ENCODE data around the gene TASOR2. TPM values are rescaled to one million over a fixed set of nuclear protein-coding genes. Genes with fewer than 3 reads are reported as not detected.
A peak's percentile ranks its signal among the peaks of the same experiment; 100 is the strongest.

Gene TASOR2
- total RNA-seq, 1 donor from 2014 or later = 110 TPM

DNA sequence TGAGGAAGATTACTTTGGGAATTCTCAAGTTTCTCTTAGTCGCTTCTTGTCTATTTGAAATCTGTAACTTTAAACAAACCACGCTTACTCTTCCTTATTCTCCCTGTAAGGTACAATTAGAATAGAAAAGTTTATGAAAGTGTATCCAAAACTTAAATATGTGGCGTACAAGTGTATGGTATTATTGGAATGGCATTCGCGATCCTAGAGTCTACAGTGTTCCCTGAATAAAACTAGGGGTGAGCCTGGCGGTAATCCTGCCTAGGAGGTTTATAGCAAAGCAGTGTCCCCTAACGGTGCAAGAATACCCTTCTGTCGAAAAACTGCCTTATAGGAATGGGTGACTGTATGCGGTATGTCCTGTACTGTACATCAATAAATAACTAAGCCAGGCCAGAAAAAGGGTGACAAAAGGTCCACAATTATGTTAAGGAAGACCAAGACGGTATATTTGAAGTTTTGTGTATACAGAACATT is 1.2 kb downstream of the TASOR2 start:
- DNase-seq = no peak

DNA sequence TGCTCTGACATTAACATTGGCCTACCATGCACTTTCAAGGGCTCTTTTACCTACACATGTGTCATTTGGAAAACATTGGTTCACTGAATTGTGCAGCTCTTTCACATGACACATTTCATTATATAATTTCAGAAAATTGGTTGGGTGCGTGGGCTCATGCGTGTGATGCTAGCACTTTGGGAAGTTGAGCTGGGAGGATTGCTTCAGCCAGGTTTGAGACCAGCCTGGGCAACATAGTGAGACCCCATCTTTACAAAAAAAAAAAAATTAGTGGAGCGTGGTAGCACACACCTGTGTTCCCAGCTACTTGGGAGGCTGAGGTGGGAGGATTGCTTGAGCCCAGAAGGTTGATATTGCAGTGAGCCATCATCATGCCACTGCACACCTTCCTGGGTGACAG is 3.9 kb downstream of the TASOR2 start:
- no peak for DNase-seq

DNA sequence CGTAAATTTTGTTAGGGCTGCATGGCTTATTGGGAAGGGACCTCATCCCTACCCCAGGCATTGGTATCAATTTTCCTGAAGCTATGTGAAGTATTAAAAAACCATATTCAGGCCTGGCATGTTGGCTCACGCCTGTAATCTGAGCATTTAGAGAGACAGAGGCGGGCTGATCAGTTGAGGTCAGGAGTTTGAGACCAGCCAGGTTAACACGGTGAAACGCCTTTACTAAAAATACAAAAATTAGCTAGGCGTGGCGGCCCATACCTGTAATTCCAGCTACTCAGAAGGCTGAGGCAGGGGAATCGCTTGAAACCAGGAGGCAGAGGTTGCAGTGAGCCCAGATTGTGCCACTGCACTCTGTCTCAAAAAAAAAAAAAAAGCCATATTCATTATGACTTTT is 7.1 kb downstream of the TASOR2 start:
- DNase-seq = no peak

DNA sequence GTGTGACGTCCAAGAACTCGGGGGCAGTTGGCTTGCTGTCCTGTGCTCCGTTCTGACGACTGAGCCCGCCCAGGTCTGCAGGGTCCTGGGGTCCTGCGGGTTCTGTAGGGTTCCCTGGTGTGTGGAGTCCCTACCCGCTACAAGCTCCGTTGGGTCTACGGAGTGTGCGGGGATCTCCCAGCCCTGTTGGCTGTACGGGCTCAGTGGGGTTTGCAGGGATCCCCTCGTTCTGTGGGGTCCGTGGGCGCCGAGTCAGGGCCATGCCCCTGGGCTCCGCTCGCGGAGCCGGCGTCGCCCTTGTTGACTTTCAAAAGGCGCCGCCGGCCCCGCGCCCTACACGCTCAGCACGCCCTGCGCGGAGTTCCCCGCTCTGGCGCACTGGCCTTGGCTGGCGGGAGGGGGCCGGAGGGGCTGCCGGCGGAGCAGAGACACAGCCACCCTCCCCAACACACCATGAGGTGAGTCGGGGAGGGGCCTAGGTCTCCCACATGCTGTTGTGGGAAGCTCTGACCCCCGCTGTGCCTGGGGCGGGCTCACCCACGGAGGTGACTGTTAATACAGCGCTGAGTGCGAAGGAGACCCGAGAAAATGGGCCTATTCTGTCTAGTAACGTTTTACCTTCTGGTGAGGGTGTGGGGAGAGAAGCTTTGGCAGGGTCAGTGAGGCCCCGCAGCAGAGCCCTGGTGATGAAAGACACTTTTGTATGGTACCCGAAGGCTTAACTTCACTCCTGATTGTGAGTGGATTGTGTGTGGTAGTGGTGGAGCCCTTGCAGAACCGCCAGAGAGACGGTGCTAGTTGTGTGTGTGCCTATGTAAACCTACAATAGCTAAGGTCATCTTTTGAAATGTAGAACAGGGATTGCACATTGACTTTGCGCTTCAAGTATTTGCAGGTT is 8.1 kb downstream of the TASOR2 start:
- peak; percentile 67 for DNase-seq

DNA sequence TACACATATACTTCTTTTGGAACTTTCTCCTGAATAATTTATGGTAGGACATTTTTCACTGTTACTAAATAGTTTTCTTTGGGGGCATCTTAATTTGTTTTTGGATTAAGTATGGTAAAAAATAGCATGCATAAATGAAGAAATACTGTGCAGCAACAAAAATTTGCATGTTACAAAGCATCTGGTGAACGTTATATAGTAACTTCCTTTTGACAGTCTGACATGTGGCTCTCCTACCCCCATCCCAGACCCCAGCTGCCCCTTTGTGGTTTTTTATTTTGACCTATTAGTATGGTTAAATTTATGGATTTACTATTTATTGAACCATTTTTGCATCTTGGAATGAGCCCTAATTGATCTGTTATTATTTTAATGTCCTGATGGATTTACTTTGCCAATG is 9.9 kb downstream of the TASOR2 start:
- DNase-seq = no peak

DNA sequence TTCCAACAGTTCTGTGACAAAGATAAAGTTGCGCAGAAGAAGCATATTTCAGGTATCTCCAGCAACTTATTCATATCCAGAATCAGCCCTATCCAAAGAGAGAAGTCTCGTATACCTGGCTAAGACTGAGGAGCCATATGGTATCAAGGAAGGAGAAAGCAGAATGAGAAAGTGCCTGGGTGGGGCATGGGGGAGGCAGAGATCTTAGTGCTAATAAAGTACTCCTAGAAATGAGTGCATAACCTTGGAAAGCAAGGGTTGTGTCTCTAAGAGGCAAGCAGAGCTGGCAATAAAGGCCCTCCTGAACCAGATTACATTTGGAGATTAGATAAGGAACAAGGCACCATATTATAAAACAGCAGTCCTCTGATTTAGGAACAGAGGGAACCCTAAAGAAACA is 12.7 kb downstream of the TASOR2 start:
- DNase-seq = no peak

DNA sequence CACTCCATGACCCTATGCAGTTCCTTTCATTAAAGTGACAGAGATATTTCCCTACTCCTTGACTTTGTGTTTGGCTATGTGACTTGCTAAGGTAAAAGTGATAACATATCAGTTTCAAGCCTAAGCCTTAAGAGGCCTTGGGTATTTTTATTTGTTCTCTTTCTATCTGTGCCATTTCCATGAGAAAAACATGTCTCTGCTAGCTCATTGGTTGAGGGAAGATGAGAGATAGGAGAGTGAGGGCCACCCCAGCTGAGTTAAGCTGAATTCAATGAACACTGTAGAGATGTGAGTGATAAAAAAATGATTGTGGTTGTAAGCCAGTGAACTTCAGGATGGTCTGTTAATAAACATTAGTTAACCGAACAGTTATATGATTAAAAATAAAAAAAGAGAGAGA is 13.4 kb downstream of the TASOR2 start:
- DNase-seq = no peak

DNA sequence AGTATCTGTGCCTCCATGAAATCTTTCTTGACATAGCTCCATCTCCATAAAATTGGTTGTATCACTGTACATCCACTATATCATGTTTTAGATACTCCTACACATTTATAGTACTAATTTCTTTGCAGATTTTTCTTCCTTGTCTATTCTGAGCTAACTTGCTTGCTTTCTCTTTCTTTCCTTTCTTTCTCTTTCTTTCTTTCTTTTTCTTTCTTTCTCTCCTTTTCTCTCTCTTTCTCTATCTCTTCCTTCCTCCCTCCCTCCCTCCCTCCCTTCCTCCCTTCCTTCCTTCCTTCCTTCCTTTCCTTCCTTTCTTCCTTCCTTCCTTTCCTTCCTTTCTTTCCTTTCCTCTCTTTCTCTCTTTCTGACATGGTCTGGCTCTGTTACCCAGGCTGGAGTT is 23.7 kb downstream of the TASOR2 start:
- DNase-seq = no peak

DNA sequence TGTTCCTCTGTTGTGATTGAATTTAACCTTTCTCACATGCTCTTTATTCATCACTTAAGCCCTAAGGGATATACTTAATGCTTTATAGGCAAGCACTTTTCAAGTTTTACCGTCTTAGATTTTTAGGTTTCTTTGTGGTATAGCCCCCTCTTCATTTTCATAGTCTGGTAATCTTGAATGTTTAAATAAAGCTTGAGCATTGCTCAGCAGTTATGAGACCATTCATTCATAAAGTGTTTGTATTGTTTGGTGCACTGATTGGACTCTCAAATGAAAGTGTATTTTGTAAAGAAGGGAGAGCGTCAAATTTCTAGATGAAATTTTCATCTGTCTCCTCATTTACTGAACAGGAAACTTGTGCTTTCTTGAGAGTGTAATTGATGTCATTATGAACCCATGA is 25.2 kb downstream of the TASOR2 start:
- no peak for DNase-seq

DNA sequence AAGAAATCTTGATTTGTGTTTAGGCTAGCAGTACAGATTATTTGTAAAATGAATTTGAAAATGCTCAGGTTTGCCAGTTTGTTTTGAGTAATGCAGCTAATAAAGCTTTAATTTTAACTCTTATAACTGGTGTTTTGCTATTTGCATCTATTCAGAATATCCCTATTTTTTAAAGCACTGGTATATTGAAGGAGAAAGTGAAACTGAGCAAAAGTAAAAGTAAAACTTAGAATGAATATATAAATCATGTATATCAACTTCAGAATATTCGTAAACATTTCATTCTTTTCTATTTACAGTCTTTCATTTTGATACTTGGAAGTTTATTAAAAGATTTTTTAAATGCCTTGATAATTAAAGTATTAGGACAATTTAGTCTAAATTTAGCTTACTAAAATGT is 26.2 kb downstream of the TASOR2 start:
- DNase-seq = no peak

DNA sequence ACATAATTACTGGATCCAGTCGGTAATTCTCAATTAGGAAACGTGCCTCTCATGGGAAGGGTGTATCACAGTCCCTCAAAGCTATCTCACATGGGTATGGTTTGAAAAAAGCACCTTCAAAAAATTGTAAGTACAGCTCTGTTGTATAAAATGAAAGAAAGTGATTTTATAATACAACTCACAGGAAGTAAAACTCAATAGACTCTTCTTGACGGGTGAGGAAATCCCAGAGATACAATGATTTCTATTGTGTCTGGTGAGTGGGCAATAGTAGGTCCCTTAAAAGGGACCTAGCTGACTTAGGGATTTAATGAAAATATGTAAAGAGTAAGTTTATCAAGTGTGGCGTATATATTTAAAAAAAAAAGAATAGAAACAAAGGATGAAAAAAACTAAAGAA is 27.0 kb downstream of the TASOR2 start:
- no peak for DNase-seq

DNA sequence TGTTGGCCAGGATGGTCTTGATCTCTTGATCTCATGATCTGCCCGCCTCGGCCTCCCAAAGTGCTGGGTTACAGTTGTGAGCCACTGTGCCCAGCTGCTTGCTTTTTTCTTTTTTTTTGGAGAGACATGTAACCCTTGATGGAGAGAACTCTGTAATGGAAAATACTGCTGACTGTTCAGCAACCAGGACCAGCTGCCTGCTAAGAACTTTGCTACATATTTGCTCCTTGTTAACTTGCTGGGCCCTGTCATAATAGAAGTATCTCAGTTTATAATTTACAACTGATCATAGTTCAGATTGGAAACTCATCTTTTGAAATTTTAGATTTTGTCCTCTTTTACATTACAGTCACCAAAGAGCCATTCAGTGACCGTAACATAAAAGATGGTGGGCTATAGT is 34.9 kb downstream of the TASOR2 start:
- peak; percentile 25 for DNase-seq

DNA sequence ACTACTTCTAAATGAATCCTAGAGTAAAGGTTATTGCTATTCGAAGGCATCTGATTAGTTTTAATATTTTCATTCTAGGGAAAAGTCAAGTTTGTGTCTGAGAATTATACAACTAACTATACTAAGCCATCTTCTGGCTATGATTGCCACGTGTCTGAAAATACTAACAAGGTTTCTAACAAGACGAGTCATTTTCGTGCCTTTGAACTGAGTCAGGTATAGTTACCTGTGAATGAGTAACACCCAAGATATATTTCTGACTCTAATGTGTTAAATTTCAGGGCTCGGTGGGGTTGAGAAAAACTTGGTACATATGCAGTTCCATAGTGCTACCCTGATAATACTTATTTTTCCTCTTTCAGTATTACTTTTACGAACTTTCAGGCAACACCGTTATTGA is 35.5 kb downstream of the TASOR2 start:
- DNase-seq = no peak

DNA sequence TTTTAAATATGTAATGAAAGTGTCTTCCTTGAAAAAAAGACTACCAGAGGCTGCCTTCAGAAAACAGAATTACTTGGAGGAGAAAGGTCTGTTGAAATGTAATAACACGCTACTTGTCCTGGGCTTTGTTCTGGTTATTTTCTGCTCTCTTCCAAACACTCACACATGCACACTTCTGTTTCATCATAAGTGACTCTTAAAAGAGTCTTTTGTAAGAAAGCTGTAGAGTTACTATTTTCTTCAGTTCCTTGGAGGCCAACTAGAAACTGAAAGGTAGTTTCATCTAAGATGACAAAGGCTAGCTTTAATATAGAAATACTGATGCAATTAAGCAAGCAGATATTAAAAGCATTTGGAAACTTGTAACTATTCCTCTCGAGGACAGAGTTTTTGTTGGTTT is 39.1 kb downstream of the TASOR2 start:
- DNase-seq = no peak

DNA sequence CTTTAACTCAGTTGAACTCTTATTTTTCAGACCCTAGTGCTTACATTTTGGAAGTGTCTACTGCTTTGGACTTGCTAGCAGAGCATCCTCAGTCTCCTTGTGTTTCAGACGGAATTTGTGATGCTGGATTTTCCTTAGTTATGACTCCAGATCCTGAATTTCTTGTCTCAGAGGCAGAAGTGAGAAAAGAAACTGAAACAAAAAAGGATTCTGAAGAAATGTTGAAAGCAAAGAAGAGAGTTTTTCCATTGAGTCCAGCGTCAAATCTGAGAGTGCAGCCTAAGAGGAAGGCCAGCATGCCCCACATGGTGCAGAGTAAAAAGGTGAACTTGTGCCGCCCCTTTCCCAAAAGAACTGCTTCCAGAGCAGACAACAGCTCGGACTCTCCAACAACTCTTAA is 46.1 kb downstream of the TASOR2 start:
- no peak for DNase-seq

DNA sequence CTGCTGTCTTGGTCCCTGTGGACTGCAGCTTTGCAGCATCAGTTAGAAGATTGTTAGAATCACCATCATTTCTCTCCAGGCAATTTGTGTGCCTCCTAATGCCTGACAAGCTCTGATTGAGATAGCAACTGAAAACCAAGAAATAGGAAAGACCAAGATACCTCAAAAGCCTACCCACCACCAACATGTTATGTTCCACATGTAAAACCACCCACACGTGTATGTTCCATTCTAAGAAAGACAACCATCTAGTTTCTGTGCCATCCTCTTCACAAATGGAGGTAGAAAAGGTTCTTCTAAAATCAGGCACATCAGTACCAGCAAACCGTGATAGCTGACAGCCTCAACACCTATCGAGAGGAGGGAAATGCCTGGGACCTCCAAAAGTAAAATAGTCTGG is 46.9 kb downstream of the TASOR2 start:
- DNase-seq = no peak

DNA sequence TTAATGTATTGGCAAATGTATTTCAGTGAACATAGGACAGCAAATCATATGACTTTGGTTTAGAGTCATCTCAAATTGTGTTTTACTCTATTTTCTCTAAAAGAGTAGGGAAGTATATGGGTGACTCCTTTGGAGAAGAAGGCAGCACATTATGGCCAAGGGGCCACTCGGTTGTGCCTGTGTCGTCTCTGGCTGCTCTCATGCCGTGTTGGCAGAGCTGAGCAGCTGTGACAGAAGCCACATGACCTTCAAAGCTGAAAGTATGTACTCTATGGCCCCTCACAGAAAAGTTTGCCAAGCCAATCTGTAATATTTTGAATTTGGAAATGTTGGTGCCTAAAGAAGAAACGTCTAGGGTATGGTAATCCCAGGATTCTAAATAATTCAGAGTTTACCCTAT is 47.5 kb downstream of the TASOR2 start:
- DNase-seq = peak; percentile 12

Other genes with a start within 250 kb of the TASOR2 start
- gene CALML5, start 185.3 kb upstream of the TASOR2 start, total RNA-seq = 0.41 TPM
- gene CALML3, start 159.9 kb upstream of the TASOR2 start, total RNA-seq = 9.4 TPM
- gene ASB13, start 18.2 kb upstream of the TASOR2 start, total RNA-seq = 11.2 TPM
- 384 TPM for gene GDI2, start 128.6 kb downstream of the TASOR2 start, total RNA-seq
- gene ANKRD16, start 205.1 kb downstream of the TASOR2 start, total RNA-seq = 9.4 TPM
- gene FBH1, start 205.4 kb downstream of the TASOR2 start, total RNA-seq = 93.1 TPM